ENCODE measurements around the gene DPP10. TPM values are rescaled to one million over a fixed set of nuclear protein-coding genes. Genes with fewer than 3 reads are reported as not detected.

The DPP10 gene
- total RNA-seq, 4 donors from 2014 or later: 0.13 to 2.8 (median 0.48) TPM; not detected in 1

DNA sequence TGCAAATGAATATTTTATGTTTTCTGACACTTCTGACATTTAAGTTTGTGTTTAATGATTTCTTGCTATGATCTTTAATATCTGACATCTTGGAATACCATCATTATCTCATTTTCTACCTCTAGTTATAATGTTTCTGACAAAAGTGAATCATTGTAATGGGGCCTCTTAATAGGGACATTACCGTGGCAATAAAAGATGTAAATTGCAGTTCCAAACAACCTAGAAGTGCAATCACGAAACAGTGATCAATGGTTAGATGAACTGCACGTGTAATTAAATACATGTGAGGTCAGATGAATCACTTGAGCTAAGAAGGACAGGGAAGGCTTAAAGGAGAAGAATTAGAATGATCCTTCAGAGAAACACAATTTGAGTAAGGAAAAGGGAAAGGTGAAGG, 1078.3 kb downstream of the DPP10 start:
- DNase-seq (ENCODE audit: low spot score): no peak
- no peak for ATAC-seq (ENCODE audit: low FRiP score)
- TF ChIP-seq, protein P1, sequence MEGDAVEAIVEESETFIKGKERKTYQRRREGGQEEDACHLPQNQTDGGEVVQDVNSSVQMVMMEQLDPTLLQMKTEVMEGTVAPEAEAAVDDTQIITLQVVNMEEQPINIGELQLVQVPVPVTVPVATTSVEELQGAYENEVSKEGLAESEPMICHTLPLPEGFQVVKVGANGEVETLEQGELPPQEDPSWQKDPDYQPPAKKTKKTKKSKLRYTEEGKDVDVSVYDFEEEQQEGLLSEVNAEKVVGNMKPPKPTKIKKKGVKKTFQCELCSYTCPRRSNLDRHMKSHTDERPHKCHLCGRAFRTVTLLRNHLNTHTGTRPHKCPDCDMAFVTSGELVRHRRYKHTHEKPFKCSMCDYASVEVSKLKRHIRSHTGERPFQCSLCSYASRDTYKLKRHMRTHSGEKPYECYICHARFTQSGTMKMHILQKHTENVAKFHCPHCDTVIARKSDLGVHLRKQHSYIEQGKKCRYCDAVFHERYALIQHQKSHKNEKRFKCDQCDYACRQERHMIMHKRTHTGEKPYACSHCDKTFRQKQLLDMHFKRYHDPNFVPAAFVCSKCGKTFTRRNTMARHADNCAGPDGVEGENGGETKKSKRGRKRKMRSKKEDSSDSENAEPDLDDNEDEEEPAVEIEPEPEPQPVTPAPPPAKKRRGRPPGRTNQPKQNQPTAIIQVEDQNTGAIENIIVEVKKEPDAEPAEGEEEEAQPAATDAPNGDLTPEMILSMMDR (IDR thresholded peaks at IDR 0.05): no peak

DNA sequence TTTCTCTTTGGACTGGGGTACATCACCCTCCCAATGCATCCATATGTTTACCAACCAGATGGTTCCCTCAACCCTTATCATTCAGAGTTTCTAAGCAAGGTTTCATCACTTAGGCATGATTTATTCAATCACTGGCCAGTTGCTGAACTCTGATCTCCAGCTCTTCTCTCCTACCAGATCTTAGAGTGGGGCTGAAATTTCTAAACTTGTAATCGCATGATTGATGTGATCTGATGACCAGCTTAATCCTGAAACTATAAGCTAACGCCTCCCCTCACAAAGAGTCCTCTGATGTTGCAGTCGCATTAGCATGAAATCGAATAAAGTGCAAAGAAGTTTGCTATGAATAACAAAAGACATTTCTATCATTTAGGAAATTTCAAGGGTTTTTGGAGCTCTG, 1082.0 kb downstream of the DPP10 start:
- TF ChIP-seq, protein P1 (IDR thresholded peaks at IDR 0.05): no peak
- no peak for DNase-seq (ENCODE audit: low spot score)
- ATAC-seq (ENCODE audit: low FRiP score): no peak

DNA sequence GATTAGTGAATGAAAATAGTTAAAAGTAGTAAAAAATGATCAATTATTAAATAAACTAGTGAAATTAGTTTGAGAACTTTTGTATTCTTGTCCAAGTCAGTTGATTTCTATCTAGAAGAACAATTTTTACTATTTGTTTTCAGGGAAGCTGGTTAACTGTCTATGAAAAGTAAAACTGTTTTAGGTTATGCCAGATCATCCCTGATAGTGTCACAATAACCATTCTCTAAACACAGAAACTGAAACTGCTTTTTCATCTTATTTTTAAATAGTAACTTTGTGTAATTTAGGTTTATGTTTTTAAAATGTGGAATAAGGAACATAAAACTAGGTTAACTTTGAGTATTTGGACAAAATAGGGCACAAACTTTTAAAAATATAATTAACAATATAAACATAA, 1087.2 kb downstream of the DPP10 start:
- DNase-seq (ENCODE audit: low spot score) (no peak), ATAC-seq (ENCODE audit: low FRiP score) (no peak)
- TF ChIP-seq, protein P1 (IDR thresholded peaks at IDR 0.05): no peak

DNA sequence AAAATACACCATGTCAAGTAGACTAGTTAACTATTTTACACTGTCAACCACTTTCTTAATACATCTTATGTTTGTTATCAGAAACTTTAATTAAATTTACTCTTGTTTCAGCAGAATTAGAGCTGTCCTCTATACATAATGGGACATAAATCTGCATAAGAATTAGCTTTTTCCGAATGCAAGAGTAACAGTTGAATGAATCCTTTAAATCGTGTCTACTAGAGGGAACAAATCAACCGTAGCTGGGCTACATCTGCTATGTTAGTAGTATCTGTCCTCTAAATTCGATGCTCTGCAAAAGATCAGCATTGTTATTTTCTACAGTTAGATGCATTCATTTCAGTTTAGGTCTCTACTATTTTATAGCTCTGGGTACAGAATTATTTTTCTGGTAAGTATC, 1090.6 kb downstream of the DPP10 start:
- ATAC-seq (ENCODE audit: low FRiP score) (no peak), DNase-seq (ENCODE audit: low spot score) (no peak)
- TF ChIP-seq, protein P1 (IDR thresholded peaks at IDR 0.05): no peak

DNA sequence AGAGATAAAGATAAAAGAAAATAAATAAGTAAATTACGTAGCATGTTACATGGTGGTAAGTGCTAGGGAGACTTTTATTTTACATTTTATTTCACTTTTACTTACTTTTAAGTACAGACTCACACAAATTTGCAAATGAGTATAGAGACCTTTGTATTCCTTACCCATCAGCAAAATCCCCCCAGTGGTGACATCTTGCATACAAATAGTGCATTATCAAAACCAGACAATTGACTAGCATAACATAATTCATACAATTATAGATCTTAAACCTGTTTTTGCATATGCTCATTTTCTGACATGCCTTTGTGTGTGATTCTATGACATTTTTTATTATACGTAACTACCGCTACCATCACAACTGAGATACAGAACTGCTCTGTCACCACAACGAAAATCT, 1099.4 kb downstream of the DPP10 start:
- TF ChIP-seq, protein P1 (IDR thresholded peaks at IDR 0.05): no peak
- ATAC-seq (ENCODE audit: low FRiP score) (no peak), DNase-seq (ENCODE audit: low spot score) (no peak)

DNA sequence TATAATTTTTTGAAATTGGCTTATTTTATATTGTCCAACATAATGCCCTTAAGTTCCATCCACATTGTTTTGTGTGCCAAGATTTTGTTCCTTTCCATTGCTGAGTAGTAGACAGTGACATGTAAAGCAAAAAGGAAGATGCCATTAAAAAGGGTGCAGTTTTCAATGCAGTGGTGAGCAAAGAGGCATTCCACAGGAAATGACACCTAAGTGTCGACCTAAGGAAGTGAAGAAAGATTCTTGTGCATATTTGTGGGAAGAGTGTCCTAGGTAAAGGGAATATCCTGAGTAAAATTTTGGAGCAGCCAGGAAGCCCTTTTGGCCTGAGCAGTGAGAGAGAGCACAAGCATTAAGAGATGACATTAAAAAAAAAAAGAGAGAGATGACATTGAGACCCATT, 1099.9 kb downstream of the DPP10 start:
- TF ChIP-seq, protein P1 (IDR thresholded peaks at IDR 0.05): no peak
- ATAC-seq (ENCODE audit: low FRiP score) (no peak), DNase-seq (ENCODE audit: low spot score) (no peak)

DNA sequence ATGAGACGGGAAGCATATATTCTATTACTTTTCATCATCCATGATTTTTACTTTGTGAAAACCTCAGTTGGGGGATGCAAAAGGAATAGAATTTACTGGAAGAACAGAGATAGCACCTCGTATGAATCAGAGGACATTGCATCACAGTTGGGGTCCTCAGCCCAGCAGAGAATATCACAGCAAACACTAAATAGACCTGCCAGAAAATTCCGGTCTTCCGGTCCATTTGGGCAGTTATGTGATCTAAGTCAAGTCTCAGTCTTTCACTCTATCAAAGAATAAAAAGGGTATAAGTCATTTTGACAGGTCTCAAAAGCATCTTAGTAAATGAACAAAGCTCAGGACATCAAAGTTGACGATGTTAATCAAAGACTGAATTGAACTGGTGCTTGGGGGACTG, 1100.6 kb downstream of the DPP10 start:
- TF ChIP-seq, protein P1 (IDR thresholded peaks at IDR 0.05): no peak
- DNase-seq (ENCODE audit: low spot score): no peak
- no peak for ATAC-seq (ENCODE audit: low FRiP score)

All from omental fat pad (tissue), 4 donors.